Endodermal cell (in vitro differentiated cells): ENCODE data around the gene BCL11A. TPM values are rescaled to one million over a fixed set of nuclear protein-coding genes. Genes with fewer than 3 reads are reported as not detected.

ENCODE experiments used
- DNase-seq: peaks from one replicate; pipeline ENCODE4 v3.0.0-alpha.2; 2017
- H3K27ac ChIP-seq: 2 replicates; pipeline ENCODE4 v1.5.1; 2013; ENCODE audit warnings: mild to moderate bottlenecking, low read depth, low read length, moderate library complexity
- H3K27me3 ChIP-seq: 2 replicates; pipeline ENCODE4 v1.6.1; 2013; ENCODE audit warnings: mild to moderate bottlenecking, low read length, moderate library complexity; ENCODE audit not compliant: insufficient read depth, control insufficient read depth, poor library complexity, severe bottlenecking
- H3K36me3 ChIP-seq: 2 replicates; pipeline ENCODE4 v1.7.0; 2013; ENCODE audit warnings: mild to moderate bottlenecking, low read length, moderate library complexity; ENCODE audit not compliant: control insufficient read depth, insufficient read depth
- H3K4me1 ChIP-seq: one replicate; pipeline ENCODE4 v1.7.0; 2013; ENCODE audit warnings: low read length; ENCODE audit not compliant: control insufficient read depth, insufficient read depth
- H3K4me3 ChIP-seq: 2 replicates; pipeline ENCODE4 v1.5.1; 2013; ENCODE audit warnings: mild to moderate bottlenecking, low read length, moderate library complexity
- H3K9ac ChIP-seq: 2 replicates; pipeline ENCODE4 v1.6.1; 2013; ENCODE audit warnings: mild to moderate bottlenecking, low read length, moderate library complexity; ENCODE audit not compliant: poor library complexity, severe bottlenecking; ENCODE audit errors: extremely low read depth
- H3K9me3 ChIP-seq: 2 replicates; pipeline ENCODE4 v1.6.1; 2013; ENCODE audit warnings: mild to moderate bottlenecking, low read length, moderate library complexity; ENCODE audit not compliant: control insufficient read depth
- H3K27ac Mint-ChIP-seq: 2 replicates; pipeline ENCODE4 v1.8.0; 2020; ENCODE audit warnings: mixed read lengths
- H3K27me3 Mint-ChIP-seq: 2 replicates; pipeline ENCODE4 v1.8.0; 2021; ENCODE audit warnings: mild to moderate bottlenecking, mixed read lengths; ENCODE audit not compliant: insufficient read depth
- H3K36me3 Mint-ChIP-seq: 2 replicates; pipeline ENCODE4 v1.8.0; 2020; ENCODE audit warnings: low read depth, mixed read lengths
- H3K4me1 Mint-ChIP-seq: 2 replicates; pipeline ENCODE4 v1.8.0; 2020; ENCODE audit warnings: mixed read lengths
- H3K4me3 Mint-ChIP-seq: 2 replicates; pipeline ENCODE4 v1.8.0; 2020; ENCODE audit warnings: mild to moderate bottlenecking, moderate library complexity, mixed read lengths
- H3K9me3 Mint-ChIP-seq: 2 replicates; pipeline ENCODE4 v1.8.0; 2020; ENCODE audit warnings: mild to moderate bottlenecking, mixed read lengths
- CTCF ChIP-seq: fragments of 200-600 bp; sonication (generic); conservative IDR thresholded peaks from 2 replicates; pipeline ENCODE4 v1.5.0; 2021; ENCODE audit warnings: antibody characterized with exemption, mild to moderate bottlenecking
- WGBS, 2 experiments: methylation state at CpG; one replicate each; pipeline versions ENCODE4 v1.1.5 to v1.1.7; 2013; ENCODE audit warnings: missing lambda C conversion rate in 2 of 2, mixed read lengths in 1 of 2; ENCODE audit not compliant: insufficient coverage in 1 of 2, insufficient read length in 1 of 2; 5-methylcytosine and 5-hydroxymethylcytosine counted together
- total RNA-seq, 2 donors: library from RNA; stranded (reverse); fragmentation: NEBNext Ultra II Directional in 1 of 2; extraction: Animal tissue kit (Norgen Biotek cat#: 25700) in 1 of 2; gene quantifications; 2 replicates in 1 of 2; 3 replicates in 1 of 2; pipeline ENCODE4 v1.2.1, GENCODE V29; 2021

Gene BCL11A
- total RNA-seq, 2 donors from 2014 or later, result 14.7 to 16.3 TPM

DNA sequence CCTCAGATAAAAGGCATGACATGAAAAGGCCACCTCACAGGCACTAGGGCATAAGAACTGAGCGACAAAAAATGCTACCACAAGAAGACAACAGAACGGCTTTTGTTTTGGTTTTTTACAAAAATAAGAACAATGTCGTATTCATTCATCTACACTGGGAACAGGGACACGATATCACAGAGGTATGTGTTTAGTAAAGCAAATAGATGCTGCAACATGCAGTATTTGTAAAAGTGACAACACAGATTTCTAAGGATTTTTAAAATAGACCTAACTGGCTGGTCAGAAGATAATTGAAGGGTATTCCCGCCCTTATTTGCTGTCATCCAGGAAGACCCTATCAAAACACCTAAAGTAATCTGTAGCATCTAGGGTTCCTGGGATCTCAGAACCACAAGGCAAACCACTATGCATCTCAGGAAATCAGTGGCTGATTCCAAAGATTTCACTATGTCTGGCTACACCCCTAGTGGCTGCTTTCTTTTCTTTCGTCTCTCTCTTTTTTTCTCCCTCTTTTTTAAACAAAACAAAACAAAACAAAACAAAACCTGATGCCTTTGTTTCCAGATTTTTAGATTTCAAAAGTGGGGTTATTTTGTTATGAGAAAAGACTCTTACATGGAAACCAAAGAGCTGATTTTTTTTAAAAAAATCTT is 97.2 kb downstream of the BCL11A start:
- Mint-ChIP-seq H3K9me3 (peaks cover under 1% of the 10 kb centered on the region), H3K4me1 (no peaks in the 10 kb centered on the region), H3K36me3 (peaks cover 11% of the 10 kb centered on the region), H3K27me3 (no peaks in the 10 kb centered on the region), H3K27ac (no peak overlapping the region), H3K4me3 (no peak overlapping the region)
- DNase-seq, result no peak
- no peaks in the 10 kb centered on the region for H3K9me3 ChIP-seq
- H3K27me3 ChIP-seq, result no peaks in the 10 kb centered on the region
- H3K4me1 ChIP-seq, result no peaks in the 10 kb centered on the region
- peak; percentile 63 for TF ChIP-seq CTCF
- WGBS, 2 experiments, result 88 to 94% methylated on average over 5 to 6 of the region's 6 CpGs
- H3K4me3 ChIP-seq, result no peak overlapping the region
- no peak overlapping the region for H3K27ac ChIP-seq
- H3K9ac ChIP-seq, result no peak overlapping the region
- no peaks in the 10 kb centered on the region for H3K36me3 ChIP-seq

DNA sequence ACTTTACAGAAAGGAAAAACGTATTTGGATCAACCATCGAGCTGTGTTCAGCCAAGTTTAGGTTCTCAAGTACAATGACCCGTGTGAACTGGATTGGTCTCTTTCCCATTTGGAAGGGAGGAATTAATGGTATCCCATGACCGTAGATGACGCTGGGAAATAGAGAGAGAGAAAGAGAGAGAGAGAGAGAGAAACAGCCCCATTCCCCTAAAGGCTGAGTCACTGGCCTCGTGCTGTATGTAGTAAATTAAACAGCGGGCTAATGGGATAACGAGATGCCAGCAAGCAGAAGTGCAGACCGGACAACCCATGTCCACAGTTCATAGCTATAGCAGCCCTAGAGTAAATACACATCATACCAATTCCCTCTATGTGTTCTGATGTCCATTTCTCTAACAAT is 99.6 kb downstream of the BCL11A start:
- no peaks in the 10 kb centered on the region for H3K9me3 ChIP-seq
- H3K36me3 Mint-ChIP-seq, result no peaks in the 10 kb centered on the region
- 81 to 88% methylated on average over 7 to 8 of the region's 9 CpGs for WGBS, 2 experiments
- H3K4me1 Mint-ChIP-seq, result no peaks in the 10 kb centered on the region
- DNase-seq, result no peak
- no peaks in the 10 kb centered on the region for H3K36me3 ChIP-seq
- H3K4me3 ChIP-seq, result no peak overlapping the region
- H3K4me1 ChIP-seq, result no peaks in the 10 kb centered on the region
- H3K4me3 Mint-ChIP-seq, result no peak overlapping the region
- no peak overlapping the region for H3K9ac ChIP-seq
- H3K9me3 Mint-ChIP-seq, result no peaks in the 10 kb centered on the region
- no peaks in the 10 kb centered on the region for H3K27me3 Mint-ChIP-seq
- peak overlapping the region; percentile 59 for H3K27ac ChIP-seq
- TF ChIP-seq CTCF, result no peak
- no peaks in the 10 kb centered on the region for H3K27me3 ChIP-seq
- no peak overlapping the region for H3K27ac Mint-ChIP-seq

- H3K9ac ChIP-seq, result no peak overlapping the region
- no peaks in the 10 kb centered on the region for H3K27me3 Mint-ChIP-seq
- DNase-seq, result peak; percentile 85
- 64 to 66% methylated on average over 4 to 16 of the region's 16 CpGs for WGBS, 2 experiments
- no peak for TF ChIP-seq CTCF
- no peaks in the 10 kb centered on the region for H3K9me3 ChIP-seq
- H3K27ac Mint-ChIP-seq, result no peak overlapping the region
- no peaks in the 10 kb centered on the region for H3K9me3 Mint-ChIP-seq
- no peaks in the 10 kb centered on the region for H3K36me3 ChIP-seq
- H3K4me3 Mint-ChIP-seq, result no peak overlapping the region
- no peak overlapping the region for H3K4me3 ChIP-seq
- H3K4me1 ChIP-seq, result no peaks in the 10 kb centered on the region
- no peaks in the 10 kb centered on the region for H3K4me1 Mint-ChIP-seq
- H3K27ac ChIP-seq, result peak overlapping the region; percentile 59
- H3K27me3 ChIP-seq, result no peaks in the 10 kb centered on the region
- H3K36me3 Mint-ChIP-seq, result no peaks in the 10 kb centered on the region
These were observed 100.2 kb downstream of the BCL11A start for GRCh38 chr2:60453301-60453700.
